HEK293 (cell line): ENCODE results near the gene KRT73.

ENCODE experiments used
- CTCF ChIA-PET: fragments of 350-600 bp; formaldehyde crosslinking; extraction: SDS; loops from one replicate; lab custom pipeline; 2021; ENCODE audit warnings: antibody characterized with exemption; lab: Yijun Ruan, JAX
- POLR2A ChIA-PET: fragments of 300-600 bp; formaldehyde crosslinking; extraction: SDS; loops from one replicate; lab custom pipeline; 2020; ENCODE audit warnings: antibody characterized with exemption, inconsistent platforms; lab: Yijun Ruan, JAX
- H3K27ac ChIP-seq: fragments of 200-500 bp; sonication (Bioruptor generic); 2 replicates; pipeline ENCODE4 v1.5.1; 2014; ENCODE audit warnings: low read depth, low read length, control low read depth, inconsistent platforms; ENCODE audit errors: extremely low read depth
- H3K36me3 ChIP-seq, 2 experiments: fragments of 200-500 bp in 1 of 2; sonication (Bioruptor generic) in 1 of 2; 1 replicate in 1 of 2; 2 replicates in 1 of 2; pipeline ENCODE4 v1.5.1; 2014 to 2017; ENCODE audit warnings: inconsistent platforms in 2 of 2, low read length in 2 of 2; ENCODE audit not compliant: control insufficient read depth in 2 of 2, insufficient read depth in 1 of 2
- H3K4me1 ChIP-seq: fragments of 200-500 bp; sonication (Bioruptor generic); 2 replicates; pipeline ENCODE4 v1.5.1; 2014; ENCODE audit warnings: mild to moderate bottlenecking, low read length, inconsistent platforms; ENCODE audit not compliant: control insufficient read depth, insufficient read depth
- H3K4me3 ChIP-seq: 2 replicates; pipeline ENCODE4 v1.5.1; 2011; ENCODE audit warnings: low read depth, mild to moderate bottlenecking, control low read depth, low read length, moderate library complexity
- H3K9me3 ChIP-seq: fragments of 200-500 bp; sonication (Bioruptor generic); 2 replicates; pipeline ENCODE4 v1.5.1; 2014; ENCODE audit warnings: low read depth, low read length, inconsistent platforms; ENCODE audit not compliant: control insufficient read depth, insufficient read depth
- AEBP2 ChIP-seq: fragments of 450-650 bp; formaldehyde crosslinking; IDR thresholded peaks from 2 replicates; pipeline ENCODE4 v1.5.1; 2016; ENCODE audit warnings: missing biosample characterization, missing genetic modification characterization, borderline replicate concordance
- KLF17 ChIP-seq: fragments of 450-650 bp; formaldehyde crosslinking; IDR thresholded peaks from 2 replicates; pipeline ENCODE4 v1.5.1; 2016; ENCODE audit warnings: missing biosample characterization, missing genetic modification characterization
- MEIS1 ChIP-seq: sonication (generic); formaldehyde crosslinking; IDR thresholded peaks from 2 replicates; pipeline ENCODE4 v1.8.1; 2022; ENCODE audit warnings: missing genetic modification reagents, mild to moderate bottlenecking, borderline replicate concordance
- ZBTB6 ChIP-seq: fragments of 450-650 bp; formaldehyde crosslinking; IDR thresholded peaks from 2 replicates; pipeline ENCODE4 v1.5.1; 2017; ENCODE audit warnings: missing biosample characterization, missing genetic modification characterization
- ZFP41 ChIP-seq: fragments of 450-650 bp; formaldehyde crosslinking; IDR thresholded peaks from 2 replicates; pipeline ENCODE4 v1.5.1; 2016; ENCODE audit warnings: missing biosample characterization, missing genetic modification characterization, borderline replicate concordance
- ZNF133 ChIP-seq: fragments of 450-650 bp; formaldehyde crosslinking; IDR thresholded peaks from 2 replicates; pipeline ENCODE4 v1.5.1; 2016; ENCODE audit warnings: missing biosample characterization, missing genetic modification characterization
- ZNF148 ChIP-seq: fragments of 450-650 bp; formaldehyde crosslinking; IDR thresholded peaks from 2 replicates; pipeline ENCODE4 v1.5.0; 2017; ENCODE audit warnings: missing biosample characterization, missing genetic modification characterization, borderline replicate concordance
- ZNF184 ChIP-seq: fragments of 450-650 bp; IDR thresholded peaks from 2 replicates; pipeline ENCODE4 v1.5.1; 2018; ENCODE audit warnings: missing biosample characterization, mild to moderate bottlenecking, missing genetic modification characterization
- ZNF19 ChIP-seq: fragments of 450-650 bp; formaldehyde crosslinking; IDR thresholded peaks from 2 replicates; pipeline ENCODE4; 2016; ENCODE audit warnings: missing biosample characterization, missing genetic modification characterization, low read depth
- ZNF341 ChIP-seq: fragments of 450-650 bp; formaldehyde crosslinking; IDR thresholded peaks from 2 replicates; pipeline ENCODE4; 2016; ENCODE audit warnings: low read depth, missing biosample characterization, missing genetic modification characterization
- ZNF350 ChIP-seq: fragments of 450-650 bp; formaldehyde crosslinking; IDR thresholded peaks from 2 replicates; pipeline ENCODE4 v1.5.0; 2017; ENCODE audit warnings: missing biosample characterization, mild to moderate bottlenecking, missing genetic modification characterization
- ZNF362 ChIP-seq: fragments of 450-650 bp; formaldehyde crosslinking; IDR thresholded peaks from 2 replicates; pipeline ENCODE4 v1.5.1; 2016; ENCODE audit warnings: missing biosample characterization, missing genetic modification characterization
- ZNF37A ChIP-seq: fragments of 450-650 bp; IDR thresholded peaks from 2 replicates; pipeline ENCODE4 v1.5.1; 2018; ENCODE audit warnings: missing biosample characterization, missing genetic modification characterization
- ZNF48 ChIP-seq: fragments of 450-650 bp; formaldehyde crosslinking; IDR thresholded peaks from 2 replicates; pipeline ENCODE4 v1.5.1; 2016; ENCODE audit warnings: missing biosample characterization, missing genetic modification characterization
- ZNF530 ChIP-seq: fragments of 450-650 bp; formaldehyde crosslinking; IDR thresholded peaks from 2 replicates; pipeline ENCODE4 v1.5.1; 2016; ENCODE audit warnings: low read depth, missing biosample characterization, missing genetic modification characterization
- ZNF585B ChIP-seq: fragments of 450-650 bp; formaldehyde crosslinking; IDR thresholded peaks from 2 replicates; pipeline ENCODE4 v1.5.1; 2016; ENCODE audit warnings: missing biosample characterization, missing genetic modification characterization
- ZNF600 ChIP-seq: fragments of 450-650 bp; formaldehyde crosslinking; IDR thresholded peaks from 2 replicates; pipeline ENCODE4 v1.5.1; 2016; ENCODE audit warnings: missing biosample characterization, missing genetic modification characterization
- ZNF610 ChIP-seq: fragments of 450-650 bp; formaldehyde crosslinking; IDR thresholded peaks from 2 replicates; pipeline ENCODE4 v1.5.1; 2016; ENCODE audit warnings: missing biosample characterization, missing genetic modification characterization, borderline replicate concordance
- ZNF654 ChIP-seq: fragments of 450-650 bp; formaldehyde crosslinking; IDR thresholded peaks from 2 replicates; pipeline ENCODE4 v1.5.1; 2016; ENCODE audit warnings: low read depth, missing biosample characterization, missing genetic modification characterization
- ZSCAN23 ChIP-seq: fragments of 450-650 bp; formaldehyde crosslinking; IDR thresholded peaks from 2 replicates; pipeline ENCODE4 v1.5.1; 2016; ENCODE audit warnings: missing biosample characterization, missing genetic modification characterization

Gene KRT73

GRCh38 chr12:52667509-52667908 lies 49.1 kb upstream of the KRT73 start:
- Histone ChIP-seq H3K4me1 (no peaks in the 10 kb centered on the region), H3K4me3 (no peak overlapping the region), H3K36me3 (no peaks in the 10 kb centered on the region), H3K9me3 (no peaks in the 10 kb centered on the region), H3K27ac (no peak overlapping the region)
- ChIA-PET POLR2A (interaction anchor here (1.0 kb wide), 1 partner anchor 12 kb away, joined by 3 read pairs; no protein-coding TSS in a partner anchor), CTCF (interaction anchor here (0.6 to 3.4 kb wide), 4 partner anchors 11 to 211 kb away, joined by 3 to 16 read pairs (median 4); no protein-coding TSS in a partner anchor)
- TF ChIP-seq ZNF654 (tag by site-specific recombination) (peak; percentile 7; the same call in 1 of the 2 replicates), ZNF610 (no peak)
- TF ChIP-seq, all 188 proteins: peak for 1

- ChIA-PET POLR2A (no interaction called here), CTCF (interaction anchor here (1.5 to 3.4 kb wide), 2 partner anchors 212 to 294 kb away, joined by 5 to 16 read pairs; no protein-coding TSS in a partner anchor)
- H3K27ac ChIP-seq, result no peak overlapping the region
- TF ChIP-seq ZFP41 (no peak), ZNF133 (no peak), MEIS1 (CRISPR knock-in tag) (no peak), ZNF350 (tag by site-specific recombination) (no peak), ZBTB6 (tag by site-specific recombination) (no peak), ZSCAN23 (tag by site-specific recombination) (no peak), AEBP2 (no peak), ZNF530 (no peak), ZNF600 (no peak), ZNF184 (no peak), ZNF48 (tag by site-specific recombination) (no peak), ZNF148 (tag by site-specific recombination) (no peak), ZNF585B (tag by site-specific recombination) (no peak), KLF17 (no peak), ZNF362 (tag by site-specific recombination) (no peak), ZNF19 (tag by site-specific recombination) (no peak), ZNF37A (tag by site-specific recombination) (no peak), ZNF341 (no peak)
- TF ChIP-seq, all 188 proteins: peak for 0
- no peaks in the 10 kb centered on the region for H3K9me3 ChIP-seq
- H3K4me1 ChIP-seq, result no peaks in the 10 kb centered on the region
- H3K36me3 ChIP-seq, result no peaks in the 10 kb centered on the region
- no peak overlapping the region for H3K4me3 ChIP-seq
These were observed 48.1 kb upstream of the KRT73 start for GRCh38 chr12:52666471-52666870.
